H1 (cell line): Measurements from ENCODE around the gene CHRNA9. TPM values are rescaled to one million over a fixed set of nuclear protein-coding genes. Genes with fewer than 3 reads are reported as not detected.

Source experiments
- CTCF ChIA-PET: fragments of 300-600 bp; sonication (Branson Sonifier 250); formaldehyde crosslinking; loops from one replicate; lab custom pipeline; 2021; ENCODE audit not compliant: partially characterized antibody; lab: Charles Lee
- POLR2A ChIA-PET: fragments of 300-600 bp; sonication (Branson Sonifier 250); formaldehyde crosslinking; loops from one replicate; lab custom pipeline; 2021; ENCODE audit warnings: inconsistent platforms; ENCODE audit not compliant: partially characterized antibody; lab: Charles Lee
- DNase-seq, 2 experiments: peaks; one replicate each; pipeline versions ENCODE4 v3.0.0 to v3.0.0-alpha.2; 2010 to 2022; ENCODE audit warnings: low spot score in 2 of 2, low read depth in 1 of 2, mixed read lengths in 1 of 2
- FAIRE-seq: peaks from 2 replicates; lab custom pipeline; 2011; peaks lifted over from hg19 to GRCh38; lab: Jason Lieb, UNC
- H2AFZ ChIP-seq: 2 replicates; pipeline ENCODE4 v1.8.1; 2012; ENCODE audit warnings: low read length, inconsistent platforms
- H2AK5ac ChIP-seq: 2 replicates; pipeline ENCODE4 v1.6.1; 2013; ENCODE audit warnings: low read depth, low read length
- H2BK120ac ChIP-seq: replicated peaks from 2 replicates; pipeline ENCODE3; 2013; ENCODE audit warnings: low read depth, low read length, inconsistent platforms
- H2BK12ac ChIP-seq: 2 replicates; pipeline ENCODE4 v1.6.1; 2013; ENCODE audit warnings: low read depth, low read length
- H2BK15ac ChIP-seq: 2 replicates; pipeline ENCODE4 v1.6.1; 2013; ENCODE audit warnings: low read length
- H2BK20ac ChIP-seq: 2 replicates; pipeline ENCODE4 v1.6.1; 2013; ENCODE audit warnings: low read length
- H2BK5ac ChIP-seq: 2 replicates; pipeline ENCODE4 v1.6.1; 2013; ENCODE audit warnings: low read depth, low read length
- H3K14ac ChIP-seq: 2 replicates; pipeline ENCODE4 v1.6.1; 2013; ENCODE audit warnings: inconsistent platforms; ENCODE audit not compliant: insufficient read length
- H3K18ac ChIP-seq: 2 replicates; pipeline ENCODE4 v1.6.1; 2013; ENCODE audit warnings: low read length; ENCODE audit errors: extremely low read depth
- H3K23ac ChIP-seq: 2 replicates; pipeline ENCODE4 v1.6.1; 2013; ENCODE audit warnings: inconsistent platforms; ENCODE audit not compliant: insufficient read length
- H3K23me2 ChIP-seq: 2 replicates; pipeline ENCODE4 v1.6.1; 2013; ENCODE audit warnings: low read depth, low read length
- H3K27ac ChIP-seq: 2 replicates; pipeline ENCODE4 v1.6.1; 2011; ENCODE audit warnings: low read depth, low read length, inconsistent platforms
- H3K27me3 ChIP-seq, 4 experiments: replicated peaks in 1 of 4; 1 replicate in 1 of 4; 2 replicates in 3 of 4; pipeline versions ENCODE4 v1.6.1 to v1.8.1; 2011 to 2013; ENCODE audit warnings: low read length in 3 of 4, mild to moderate bottlenecking in 3 of 4, inconsistent platforms in 2 of 4, mixed read lengths in 2 of 4, moderate library complexity in 1 of 4; ENCODE audit not compliant: control insufficient read depth in 3 of 4, insufficient read depth in 3 of 4; ENCODE audit errors: extremely low read depth in 1 of 4
- H3K36me3 ChIP-seq, 4 experiments: 2 replicates each; pipeline versions ENCODE4 v1.6.1 to v1.8.1; 2011 to 2013; ENCODE audit warnings: mild to moderate bottlenecking in 4 of 4, low read length in 3 of 4, moderate library complexity in 2 of 4, control low read depth in 1 of 4, inconsistent platforms in 1 of 4; ENCODE audit not compliant: insufficient read depth in 4 of 4, control insufficient read depth in 2 of 4
- H3K4ac ChIP-seq: replicated peaks from 2 replicates; pipeline ENCODE3; 2013; ENCODE audit warnings: low read length, low read depth, mixed read lengths, inconsistent platforms; ENCODE audit not compliant: insufficient read length
- H3K4me1 ChIP-seq, 4 experiments: replicated peaks in 1 of 4; 1 replicate in 1 of 4; 2 replicates in 3 of 4; pipeline versions ENCODE4 v1.6.1 to v1.8.1; 2011 to 2013; ENCODE audit warnings: low read length in 3 of 4, inconsistent platforms in 2 of 4, mixed read lengths in 1 of 4; ENCODE audit not compliant: insufficient read depth in 4 of 4, control insufficient read depth in 3 of 4
- H3K4me2 ChIP-seq, 2 experiments: 2 replicates each; pipeline versions ENCODE4 v1.6.1 to v1.8.1; 2011 to 2013; ENCODE audit warnings: low read depth in 2 of 2, low read length in 2 of 2, control low read depth in 1 of 2, inconsistent platforms in 1 of 2, mild to moderate bottlenecking in 1 of 2; ENCODE audit not compliant: insufficient read depth in 1 of 2
- H3K4me3 ChIP-seq, 4 experiments: fragments of 200-600, 300-600 bp in 1 of 4; sonication (generic), shearing (Covaris generic), sonication (Bioruptor Twin) in 1 of 4; 2 replicates each; pipeline versions ENCODE4 v1.5.1 to v1.8.1; 2011 to 2016; ENCODE audit warnings: low read length in 4 of 4, low read depth in 3 of 4, control low read depth in 2 of 4, inconsistent platforms in 2 of 4, mild to moderate bottlenecking in 2 of 4, mixed read lengths in 1 of 4, moderate library complexity in 1 of 4; ENCODE audit not compliant: insufficient read depth in 2 of 4; ENCODE audit errors: extremely low read depth in 1 of 4
- H3K56ac ChIP-seq: replicated peaks from 2 replicates; pipeline ENCODE3; 2013; ENCODE audit warnings: low read depth, mild to moderate bottlenecking, mixed read lengths, low read length, inconsistent platforms; ENCODE audit not compliant: insufficient read length
- H3K79me1 ChIP-seq: 2 replicates; pipeline ENCODE4 v1.6.1; 2013; ENCODE audit warnings: low read depth, low read length, control low read depth
- H3K79me2 ChIP-seq, 2 experiments: 2 replicates each; pipeline versions ENCODE4 v1.6.1 to v1.8.1; 2012 to 2013; ENCODE audit warnings: low read length in 2 of 2, mild to moderate bottlenecking in 2 of 2, inconsistent platforms in 1 of 2; ENCODE audit not compliant: insufficient read depth in 2 of 2, control insufficient read depth in 1 of 2
- H3K9ac ChIP-seq, 4 experiments: replicated peaks in 1 of 4; 1 replicate in 1 of 4; 2 replicates in 3 of 4; pipeline versions ENCODE4 v1.6.1 to v1.8.1; 2011 to 2013; ENCODE audit warnings: low read depth in 3 of 4, low read length in 3 of 4, control low read depth in 2 of 4, mild to moderate bottlenecking in 2 of 4, moderate library complexity in 2 of 4, inconsistent platforms in 1 of 4; ENCODE audit errors: extremely low read depth in 1 of 4
- H3K9me3 ChIP-seq, 2 experiments: 2 replicates each; pipeline versions ENCODE4 v1.6.1 to v1.8.1; 2012 to 2013; ENCODE audit warnings: mild to moderate bottlenecking in 2 of 2, moderate library complexity in 2 of 2, control low read depth in 1 of 2, inconsistent platforms in 1 of 2, low read depth in 1 of 2, low read length in 1 of 2, mixed read lengths in 1 of 2; ENCODE audit not compliant: insufficient read depth in 2 of 2
- H4K20me1 ChIP-seq, 2 experiments: replicated peaks in 1 of 2; 2 replicates each; pipeline versions ENCODE3 to v1.8.1; 2011 to 2013; ENCODE audit warnings: inconsistent platforms in 2 of 2, low read length in 2 of 2, mild to moderate bottlenecking in 1 of 2; ENCODE audit not compliant: insufficient read depth in 2 of 2, control insufficient read depth in 1 of 2
- H4K5ac ChIP-seq: 2 replicates; pipeline ENCODE4 v1.6.1; 2013; ENCODE audit warnings: low read length, low read depth, mixed read lengths, inconsistent platforms; ENCODE audit not compliant: insufficient read length
- H4K8ac ChIP-seq: 2 replicates; pipeline ENCODE4 v1.8.0; 2013; ENCODE audit warnings: mild to moderate bottlenecking, moderate library complexity, low read length, inconsistent platforms; ENCODE audit not compliant: insufficient read depth; ENCODE audit errors: extremely low read depth
- H4K91ac ChIP-seq: replicated peaks from 2 replicates; pipeline ENCODE3; 2013; ENCODE audit warnings: low read length, mixed read lengths, inconsistent platforms; ENCODE audit not compliant: insufficient read length
- KDM1A ChIP-seq: fragments of 200-600, 300-600 bp; sonication (generic); IDR thresholded peaks from 2 replicates; pipeline ENCODE4 v1.7.1; 2016; ENCODE audit warnings: mild to moderate bottlenecking, low read length, borderline replicate concordance
- TEAD4 ChIP-seq: IDR thresholded peaks from 2 replicates; pipeline ENCODE4 v1.6.1; 2012; ENCODE audit warnings: low read depth, low read length, inconsistent platforms, mixed read lengths
- WGBS, 2 experiments: shearing (Covaris generic) in 1 of 2; methylation state at CpG; one replicate each; pipeline versions ENCODE4 v1.1.6 to v1.1.7; 2013 to 2015; ENCODE audit warnings: low lambda C conversion rate in 2 of 2, mixed read lengths in 2 of 2, inconsistent platforms in 1 of 2, low coverage in 1 of 2, missing lambda C conversion rate in 1 of 2; ENCODE audit not compliant: insufficient replicate concordance in 2 of 2, insufficient coverage in 1 of 2, insufficient read length in 1 of 2; ENCODE audit errors: extremely low coverage in 1 of 2, missing lambda C conversion rate in 1 of 2; 5-methylcytosine and 5-hydroxymethylcytosine counted together
- polyA plus RNA-seq, 7 experiments: library from polyadenylated mRNA; depleted of rRNA in 3 of 7; stranded (reverse) in 5 of 7; unstranded in 2 of 7; fragments of >200 nt in 5 of 7; fragments of 200-250 nt in 2 of 7; gene quantifications; 1 replicate in 5 of 7; 2 replicates in 1 of 7; 4 replicates in 1 of 7; pipeline versions ENCODE4 v1.2.1 to v1.2.3, GENCODE V29; 2011 to 2013; ENCODE audit warnings: missing spikeins in 2 of 7, mixed read lengths in 2 of 7
- total RNA-seq: library from RNA; stranded (reverse); fragmentation: NEBNext Ultra II Directional; extraction: Animal tissue kit (Norgen Biotek cat#: 25700); gene quantifications from 2 replicates; pipeline ENCODE4 v1.2.1, GENCODE V29; 2021

CHRNA9 gene
- total and polyA plus RNA-seq, 2 of the 8 experiments (the other 6 are each of a cell fraction or from before 2014, with no cell fraction given) = 1.4 to 3.3 TPM

- no peak for DNase-seq
- H3K79me2 ChIP-seq = no peaks in the 10 kb centered on the region
- no peaks in the 10 kb centered on the region for H4K20me1 ChIP-seq
- H3K9me3 ChIP-seq = peaks cover 5% of the 10 kb centered on the region in 2 experiments; a peak in 2 of 4 replicates
- no peak overlapping the region for H4K8ac ChIP-seq
- peak overlapping the region; percentile 96 for H3K4ac ChIP-seq
- no peaks in the 10 kb centered on the region for H3K36me3 ChIP-seq
- CTCF ChIA-PET = interaction anchor here (0.7 to 4.5 kb wide), 10 partner anchors 8 to 159 kb away, joined by 3 to 39 read pairs (median 4); no protein-coding TSS in a partner anchor
- H2AFZ ChIP-seq = no peak overlapping the region
- peak overlapping the region in 1 of 2 experiments; percentile 18; a peak in 2 of 4 replicates for H3K4me2 ChIP-seq
- peaks cover 6 to 27% (median 16%) of the 10 kb centered on the region in 4 experiments; a peak in 6 of 7 replicates for H3K4me1 ChIP-seq
- peak overlapping the region; percentile 63 for H4K91ac ChIP-seq
- TF ChIP-seq KDM1A = peak; percentile 61; the same call in 1 of the 2 replicates
- TF ChIP-seq TEAD4 = no peak
- no peak overlapping the region; the same call in 1 of the 2 replicates for H3K18ac ChIP-seq
- FAIRE-seq = no peak
- H3K4me3 ChIP-seq = no peak overlapping the region
- H2BK15ac ChIP-seq = no peak overlapping the region
- H3K27me3 ChIP-seq = no peaks in the 10 kb centered on the region
- H2BK20ac ChIP-seq = peak overlapping the region; percentile 74; the same call in 1 of the 2 replicates
- no peak overlapping the region for H3K14ac ChIP-seq
- peak overlapping the region; percentile 21 for H2BK120ac ChIP-seq
- peak overlapping the region; percentile 2; the same call in 1 of the 2 replicates for H3K27ac ChIP-seq
- peak overlapping the region; percentile 94; the same call in 1 of the 2 replicates for H2BK5ac ChIP-seq
- H3K79me1 ChIP-seq = no peaks in the 10 kb centered on the region
- H3K9ac ChIP-seq = no peak overlapping the region
- H2AK5ac ChIP-seq = no peak overlapping the region
- no peak overlapping the region for H3K23ac ChIP-seq
- H3K56ac ChIP-seq = no peak overlapping the region
- H3K23me2 ChIP-seq = no peaks in the 10 kb centered on the region
- H2BK12ac ChIP-seq = peak overlapping the region; percentile 40; the same call in 1 of the 2 replicates
- POLR2A ChIA-PET = interaction anchor here (2.1 to 2.8 kb wide), 2 partner anchors 9 to 253 kb away, joined by 6 to 10 read pairs; partner anchors contain the start of gene N4BP2
- WGBS, 2 experiments = 31% methylated on average over 4 of the region's 4 CpGs; no CpG with 5 or more reads in 1 of the 2 experiments
- peak overlapping the region; percentile 59 for H4K5ac ChIP-seq
These were observed 26.5 kb upstream of the CHRNA9 start for GRCh38 chr4:40308528-40309122.
